ENCODE data around the gene LRRD1.
A peak's percentile ranks its signal among the peaks of the same experiment; 100 is the strongest.
"Not testable (repeated sequence)": the region's sequence is repeated elsewhere in the genome, so short reads cannot be mapped to it uniquely, and the experiment has no call there.

The LRRD1 gene
- total RNA-seq = 0 to 0.44 (median 0) reads per million in 17 experiments

- peak; percentile 86 to 94 (median 90) for DNase-seq
These were observed at the start of gene LRRD1 for GRCh38 chr7:92178928-92179924. TSS of gene LRRD1 (minus strand) at chr7:92179142. CDS start at chr7:92165202, 13,940 bp downstream.

DNA sequence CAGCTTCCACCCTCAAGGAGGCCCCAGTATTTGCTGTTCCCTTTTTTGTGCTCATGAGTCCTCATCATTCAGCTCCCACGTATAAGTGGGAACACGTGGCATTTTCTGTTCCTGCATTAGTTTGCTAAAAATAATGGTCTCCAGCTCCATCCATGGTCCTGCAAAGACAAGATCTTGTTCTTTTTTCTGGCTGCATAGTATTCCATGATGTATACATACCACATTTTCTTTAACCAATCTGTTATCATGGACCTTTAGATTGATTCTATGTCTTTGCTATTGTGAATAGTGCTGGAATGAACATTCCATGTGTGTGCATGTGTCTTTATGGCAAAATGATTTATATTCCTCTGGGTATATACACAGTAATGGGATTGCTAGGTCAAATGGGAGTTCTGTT is 49.8 kb upstream of the LRRD1 start:
- DNase-seq = no peak

GRCh38 chr7:92228100-92228499 is 49.2 kb upstream of the LRRD1 start:
- DNase-seq = no peak

GRCh38 chr7:92226981-92227380 is 48.0 kb upstream of the LRRD1 start:
- no peak for DNase-seq

GRCh38 chr7:92221766-92222165 is 42.8 kb upstream of the LRRD1 start:
- no peak for DNase-seq

- no peak for DNase-seq
These were observed 27.7 kb upstream of the LRRD1 start for GRCh38 chr7:92206672-92207071.

DNA sequence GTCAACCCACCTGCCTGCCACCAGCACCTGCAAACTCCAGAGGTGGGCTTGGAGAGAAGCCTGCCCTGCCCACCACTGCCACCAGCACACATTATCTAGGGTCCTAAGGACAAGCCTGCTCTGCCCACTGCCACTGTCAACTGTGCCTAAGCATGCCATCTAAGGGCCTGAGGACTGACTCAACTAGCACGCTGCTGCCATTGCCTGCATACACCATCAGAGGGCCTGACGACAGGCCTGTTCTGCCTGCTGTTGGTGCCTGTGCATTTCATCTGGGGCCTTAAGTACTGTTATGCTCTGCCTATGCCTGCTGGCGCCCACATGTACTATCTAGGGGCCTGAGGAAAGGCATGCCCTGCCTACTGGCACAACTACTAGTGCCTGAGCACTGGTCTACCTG is 27.0 kb upstream of the LRRD1 start:
- no peak for DNase-seq

GRCh38 chr7:92200791-92201190 is 21.8 kb upstream of the LRRD1 start:
- DNase-seq = no peak

GRCh38 chr7:92192326-92192725 is 13.4 kb upstream of the LRRD1 start:
- no peak for DNase-seq

- not testable (repeated sequence) for DNase-seq
These were observed 10.3 kb upstream of the LRRD1 start for GRCh38 chr7:92189246-92189645.

- not testable (repeated sequence) for DNase-seq
These were observed 5.4 kb upstream of the LRRD1 start for GRCh38 chr7:92184294-92184693.

DNA sequence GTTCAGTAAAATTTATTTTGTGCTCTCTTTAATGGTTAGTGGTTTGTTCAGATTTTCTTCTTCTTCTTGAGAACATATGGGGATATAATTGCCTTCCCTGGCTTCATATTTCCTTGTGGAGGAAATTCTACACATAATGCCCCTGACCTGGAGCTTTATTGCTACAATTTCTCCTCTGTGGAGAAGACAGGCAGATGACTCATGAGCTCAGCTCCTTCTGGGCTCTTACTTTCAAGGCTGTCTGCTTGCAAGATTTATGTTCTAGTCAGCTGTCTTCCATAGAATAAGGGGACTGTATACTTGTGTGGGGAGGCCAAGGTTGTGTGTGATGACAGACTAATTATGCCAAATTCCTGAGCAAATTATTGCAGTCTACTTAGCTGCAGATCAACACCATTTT is 1.6 kb downstream of the LRRD1 start:
- no peak for DNase-seq

DNA sequence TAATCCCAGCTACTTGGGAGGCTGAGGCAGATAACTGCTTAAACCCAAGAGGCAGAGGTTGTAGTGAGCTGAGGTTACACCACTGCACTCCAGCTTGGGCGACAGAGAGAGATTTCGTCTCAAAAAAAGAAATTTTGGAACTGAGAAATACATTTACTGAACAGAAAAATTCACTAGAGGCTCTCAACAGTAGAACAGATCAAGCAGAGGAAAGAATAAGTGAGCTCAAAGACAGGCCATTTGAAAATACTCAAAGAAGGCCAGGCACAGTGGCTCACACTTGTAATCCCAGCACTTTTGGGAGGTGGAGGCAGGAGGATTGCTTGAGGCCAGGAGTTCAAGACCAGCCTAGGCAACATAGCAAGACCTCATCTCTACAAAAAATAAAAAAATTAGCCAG is 9.4 kb downstream of the LRRD1 start:
- DNase-seq = not testable (repeated sequence)

- no peak for DNase-seq
These were observed 17.7 kb downstream of the LRRD1 start for GRCh38 chr7:92161271-92161670.

- DNase-seq = no peak
These were observed 20.0 kb downstream of the LRRD1 start for GRCh38 chr7:92158660-92159575.

- DNase-seq = no peak
These were observed 22.0 kb downstream of the LRRD1 start for GRCh38 chr7:92156990-92157389.

DNA sequence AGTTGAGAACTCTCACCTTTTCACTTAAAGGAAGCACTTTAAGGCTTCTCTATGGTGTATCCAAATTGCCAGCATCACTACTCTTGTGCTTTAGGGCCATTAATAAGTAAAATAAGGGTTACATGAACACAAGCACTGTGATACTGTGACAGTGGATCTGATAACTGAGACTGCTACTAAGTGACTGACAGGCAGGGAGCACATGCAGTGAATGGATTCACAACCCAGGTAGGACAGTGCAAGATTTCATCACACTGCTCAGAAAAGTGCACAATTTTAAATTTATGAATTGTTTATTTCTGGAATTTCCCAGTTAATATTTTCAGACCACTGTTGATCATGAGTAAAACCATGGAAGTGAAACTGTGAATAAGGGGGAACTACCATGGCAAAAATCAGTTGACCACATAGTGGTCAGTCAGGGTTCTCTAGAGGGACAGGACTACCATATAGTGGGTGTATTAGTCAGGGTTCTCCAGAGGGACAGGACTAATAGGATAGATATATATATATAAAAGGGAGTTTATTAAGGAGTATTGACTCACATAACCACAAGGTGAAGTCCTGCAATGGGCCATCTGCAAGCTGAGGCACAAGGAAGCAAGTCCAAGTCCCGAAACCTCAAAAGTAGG is 23.7 kb downstream of the LRRD1 start:
- peak in 3 of 4 experiments; percentile 17 to 51 (median 40) for DNase-seq

- DNase-seq = no peak
These were observed 28.4 kb downstream of the LRRD1 start for GRCh38 chr7:92150450-92151017.

DNA sequence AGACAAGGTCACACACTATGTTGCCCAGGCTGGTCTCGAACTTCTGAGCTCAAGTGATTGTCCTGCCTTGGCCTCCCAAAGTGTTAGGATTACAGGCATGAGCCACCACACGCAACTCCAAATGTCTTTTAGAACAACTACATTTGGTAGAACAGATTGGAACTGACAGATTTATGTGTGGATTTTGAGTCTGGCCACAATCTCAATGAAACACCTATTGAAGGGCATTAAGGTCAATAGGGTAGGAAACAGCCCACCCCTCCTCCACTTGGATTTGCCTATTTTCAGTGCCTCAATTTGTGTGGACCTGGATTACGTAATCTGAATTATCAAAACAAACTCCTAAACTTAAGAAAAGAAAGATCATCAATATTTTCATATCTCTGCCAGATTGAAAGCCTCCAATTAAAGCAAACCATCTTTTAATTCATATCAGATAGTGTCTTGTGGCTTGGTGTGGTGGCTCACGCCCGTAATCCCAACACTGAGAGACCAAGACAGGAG is 29.2 kb downstream of the LRRD1 start:
- DNase-seq = no peak

GRCh38 chr7:92143192-92143880 is 35.6 kb downstream of the LRRD1 start:
- DNase-seq = not testable (repeated sequence)

DNA sequence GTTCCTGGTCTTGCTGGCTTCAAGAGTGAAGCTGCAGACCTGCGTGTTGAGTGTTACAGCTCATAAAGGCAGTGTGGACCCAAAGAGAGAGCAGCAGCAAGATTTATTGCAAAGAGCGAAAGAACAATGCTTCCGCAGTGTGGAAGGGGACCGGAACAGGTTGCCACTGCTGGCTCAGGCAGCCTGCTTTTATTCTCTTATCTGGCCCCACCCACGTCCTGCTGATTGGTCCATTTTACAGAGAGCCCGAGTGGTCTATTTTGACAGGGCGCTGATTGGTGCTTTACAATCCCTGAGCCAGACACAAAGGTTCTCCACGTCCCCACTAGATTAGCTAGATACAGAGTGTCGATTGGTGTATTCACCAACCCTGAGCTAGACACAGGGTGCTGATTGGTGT is 36.2 kb downstream of the LRRD1 start:
- DNase-seq = not testable (repeated sequence)
